ENCODE results near the gene NOSIP.

Gene NOSIP

GRCh38 chr19:49616945-49617344, 36.6 kb upstream of the NOSIP start:
- H3K4me3 ChIP-seq (ENCODE audit: low read depth in 1 of 2, low read length in 1 of 2), result no peak overlapping the region
- H3K27me3 ChIP-seq, result no peaks in the 10 kb centered on the region
- no peaks in the 10 kb centered on the region for H3K9me3 ChIP-seq
- H3K4me1 ChIP-seq (ENCODE audit: control insufficient read depth in 1 of 2, insufficient read depth in 1 of 2, low read depth in 1 of 2, low read length in 1 of 2), result peaks cover 4 to 6% of the 10 kb centered on the region in 2 experiments
- H3K36me3 ChIP-seq, result peaks cover 73% of the 10 kb centered on the region
- H3K27ac ChIP-seq, result no peak overlapping the region
- no peak for TF ChIP-seq CTCF (IDR thresholded peaks at IDR 0.05)

DNA sequence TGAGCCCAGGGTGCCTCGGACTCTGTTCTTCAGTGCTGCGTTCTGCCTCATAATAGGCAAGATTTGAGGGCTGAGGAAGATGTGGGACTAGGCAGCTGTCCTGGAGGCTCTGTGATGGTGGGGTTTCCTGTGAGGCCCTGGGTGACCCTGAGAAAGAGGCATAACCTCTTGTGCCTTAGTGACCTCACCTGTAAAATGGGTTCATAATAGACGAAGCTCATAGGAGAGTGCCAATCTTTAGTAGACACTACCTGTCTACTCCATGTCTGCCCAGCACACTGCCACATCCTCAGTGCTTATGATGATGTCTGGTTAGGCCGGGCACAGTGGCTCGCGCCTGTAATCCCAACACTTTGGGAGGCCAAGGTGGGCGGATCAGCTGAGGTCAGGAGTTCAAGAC, 36.2 kb upstream of the NOSIP start:
- Histone ChIP-seq H3K4me1 (ENCODE audit: control insufficient read depth in 1 of 2, insufficient read depth in 1 of 2, low read depth in 1 of 2, low read length in 1 of 2) (peaks cover 4 to 6% of the 10 kb centered on the region in 2 experiments), H3K27ac (no peak overlapping the region), H3K36me3 (peaks cover 69% of the 10 kb centered on the region), H3K4me3 (ENCODE audit: low read depth in 1 of 2, low read length in 1 of 2) (no peak overlapping the region), H3K9me3 (no peaks in the 10 kb centered on the region), H3K27me3 (no peaks in the 10 kb centered on the region)
- TF ChIP-seq CTCF (IDR thresholded peaks at IDR 0.05), result no peak

DNA sequence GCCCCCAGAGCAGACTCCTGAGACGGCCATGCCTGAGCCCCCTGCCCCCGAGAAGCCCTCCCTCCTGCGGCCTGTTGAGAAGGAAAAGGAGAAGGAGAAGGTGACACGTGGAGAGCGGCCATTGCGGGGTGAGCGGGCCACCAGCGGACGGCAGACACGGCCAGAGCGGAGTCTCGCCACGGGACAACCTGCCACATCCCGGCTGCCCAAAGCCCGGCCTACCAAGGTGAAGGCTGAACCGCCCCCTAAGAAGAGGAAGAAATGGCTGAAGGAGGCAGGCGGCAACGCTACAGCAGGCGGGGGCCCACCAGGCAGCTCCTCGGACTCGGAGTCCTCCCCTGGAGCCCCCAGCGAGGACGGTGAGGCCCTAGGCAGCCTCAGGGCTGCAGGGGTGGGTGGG, 35.5 kb upstream of the NOSIP start:
- no peak for TF ChIP-seq CTCF (IDR thresholded peaks at IDR 0.05)
- H3K4me3 ChIP-seq (ENCODE audit: low read depth in 1 of 2, low read length in 1 of 2), result no peak overlapping the region
- H3K4me1 ChIP-seq (ENCODE audit: control insufficient read depth in 1 of 2, insufficient read depth in 1 of 2, low read depth in 1 of 2, low read length in 1 of 2), result peaks cover 4 to 6% of the 10 kb centered on the region in 2 experiments
- H3K9me3 ChIP-seq, result no peaks in the 10 kb centered on the region
- peaks cover 68% of the 10 kb centered on the region for H3K36me3 ChIP-seq
- no peaks in the 10 kb centered on the region for H3K27me3 ChIP-seq
- no peak overlapping the region for H3K27ac ChIP-seq

- Histone ChIP-seq H3K4me3 (ENCODE audit: low read depth in 1 of 2, low read length in 1 of 2) (no peak overlapping the region), H3K27me3 (no peaks in the 10 kb centered on the region), H3K4me1 (ENCODE audit: control insufficient read depth in 1 of 2, insufficient read depth in 1 of 2, low read depth in 1 of 2, low read length in 1 of 2) (peaks cover 4 to 6% of the 10 kb centered on the region in 2 experiments), H3K9me3 (no peaks in the 10 kb centered on the region), H3K36me3 (peaks cover 66% of the 10 kb centered on the region), H3K27ac (no peak overlapping the region)
- no peak for TF ChIP-seq CTCF (IDR thresholded peaks at IDR 0.05)
Measured at GRCh38 chr19:49614096-49614833, 33.9 kb upstream of the NOSIP start.

DNA sequence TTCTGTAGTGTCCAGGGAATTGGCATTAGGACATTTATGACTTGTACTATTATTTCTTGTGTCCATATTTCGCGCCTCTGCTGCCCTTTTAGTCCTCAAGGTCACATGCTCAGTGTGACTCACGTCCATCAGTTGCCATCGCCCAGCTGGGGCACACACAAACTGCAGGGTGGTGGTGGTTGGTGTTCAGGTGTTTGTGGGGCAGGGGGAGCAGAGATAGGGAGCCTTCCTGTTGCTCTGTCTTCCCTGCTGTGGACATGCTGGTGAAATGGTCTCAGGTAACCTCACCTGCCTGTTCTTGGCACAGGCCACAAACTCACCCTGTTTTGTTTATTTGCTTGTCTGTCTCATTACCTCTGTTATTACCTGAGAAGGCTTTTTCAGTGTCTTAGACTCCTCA, 33.0 kb upstream of the NOSIP start:
- Histone ChIP-seq H3K4me3 (ENCODE audit: low read depth in 1 of 2, low read length in 1 of 2) (no peak overlapping the region), H3K27ac (no peak overlapping the region), H3K4me1 (ENCODE audit: control insufficient read depth in 1 of 2, insufficient read depth in 1 of 2, low read depth in 1 of 2, low read length in 1 of 2) (peaks cover 4 to 6% of the 10 kb centered on the region in 2 experiments), H3K36me3 (peaks cover 69% of the 10 kb centered on the region), H3K27me3 (no peaks in the 10 kb centered on the region), H3K9me3 (no peaks in the 10 kb centered on the region)
- no peak for TF ChIP-seq CTCF (IDR thresholded peaks at IDR 0.05)
